ENCODE results near the gene POTEG.
"Not testable (repeated sequence)": the region's sequence is repeated elsewhere in the genome, so short reads cannot be mapped to it uniquely, and the experiment has no call there.

POTEG gene

GRCh38 chr14:19434241-19434640 lies at the start of gene POTEG:
Gene POTEG, minus strand, starts transcription at chr14:19434341. Its CDS starts 52 bp downstream, at chr14:19434289.
- not testable (repeated sequence) for H3K36me3 Mint-ChIP-seq (ENCODE audit: low read depth); H3K9me3 Mint-ChIP-seq; H3K27me3 Mint-ChIP-seq; H3K4me3 Mint-ChIP-seq; ATAC-seq; H3K27ac Mint-ChIP-seq; DNase-seq; H3K4me1 Mint-ChIP-seq

DNA sequence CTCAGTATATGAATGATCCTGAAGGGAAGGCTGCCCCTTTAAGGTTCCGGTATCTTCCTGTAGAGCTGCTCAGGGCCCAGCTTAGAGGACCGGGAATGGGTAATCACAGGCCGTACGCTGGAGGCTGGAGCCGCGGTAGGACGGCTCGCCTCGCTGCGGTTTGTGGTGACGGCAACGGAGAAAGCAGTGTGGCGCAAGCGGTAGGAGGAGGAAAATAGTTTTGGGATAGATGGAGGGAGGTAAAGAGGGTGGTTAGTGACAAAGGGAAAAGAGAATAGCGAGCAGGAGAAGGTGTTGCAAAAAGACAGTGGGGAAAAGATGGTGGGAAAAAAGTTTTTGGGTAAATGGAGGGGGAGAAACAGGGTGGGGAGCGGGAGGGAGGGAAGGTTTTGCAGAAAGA lies 48.0 kb upstream of the POTEG start:
- not testable (repeated sequence) for H3K9me3 Mint-ChIP-seq; H3K4me3 Mint-ChIP-seq; ATAC-seq; H3K36me3 Mint-ChIP-seq (ENCODE audit: low read depth); H3K4me1 Mint-ChIP-seq; DNase-seq; H3K27me3 Mint-ChIP-seq; H3K27ac Mint-ChIP-seq

DNA sequence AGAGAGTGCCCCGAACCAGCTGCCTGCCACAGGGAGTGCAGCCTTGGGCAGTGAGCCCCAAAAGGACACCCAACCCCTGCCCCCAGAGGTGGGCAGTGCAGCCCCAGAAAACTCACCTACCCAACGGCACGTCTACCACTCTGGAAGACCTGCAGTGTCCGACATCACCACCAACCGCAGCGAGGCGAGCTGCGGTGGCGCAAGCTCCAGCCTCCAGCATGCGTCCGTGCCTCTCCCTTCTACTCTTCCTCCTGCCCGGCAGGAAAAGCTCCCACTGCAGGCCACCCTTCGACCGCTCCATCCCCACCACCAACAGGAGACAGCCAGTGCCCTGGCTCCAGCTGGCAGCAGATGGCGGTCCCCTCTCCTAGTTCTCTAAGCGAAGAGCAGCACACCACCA lies 47.3 kb upstream of the POTEG start:
- H3K36me3 Mint-ChIP-seq (ENCODE audit: low read depth); H3K9me3 Mint-ChIP-seq; H3K4me3 Mint-ChIP-seq; H3K27ac Mint-ChIP-seq; ATAC-seq; DNase-seq; H3K27me3 Mint-ChIP-seq; H3K4me1 Mint-ChIP-seq: not testable (repeated sequence)

DNA sequence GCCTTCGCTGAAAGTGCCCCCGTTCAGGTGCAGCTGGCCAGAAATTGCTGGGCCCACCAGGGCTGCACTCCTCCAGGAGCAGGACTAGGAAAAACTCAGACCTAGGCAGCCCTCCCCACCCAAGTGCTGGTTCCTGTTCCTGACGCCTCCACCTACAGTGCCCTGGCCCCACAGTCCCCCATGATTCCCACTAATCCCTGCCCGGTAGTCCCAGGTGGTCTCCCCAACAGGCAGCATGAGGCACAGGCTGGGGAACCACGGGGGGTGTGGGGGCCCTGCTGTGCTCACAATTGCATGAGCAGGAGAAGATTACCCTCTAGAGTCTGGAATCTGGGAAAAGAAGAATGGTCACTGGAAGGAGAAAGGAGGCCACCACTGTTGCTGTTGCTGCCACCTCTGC lies 46.4 kb upstream of the POTEG start:
- not testable (repeated sequence) for H3K27me3 Mint-ChIP-seq; H3K4me3 Mint-ChIP-seq; H3K27ac Mint-ChIP-seq; H3K4me1 Mint-ChIP-seq; H3K36me3 Mint-ChIP-seq (ENCODE audit: low read depth); ATAC-seq; DNase-seq; H3K9me3 Mint-ChIP-seq

- not testable (repeated sequence) for ATAC-seq
Measured at GRCh38 chr14:19445761-19446160, 11.6 kb upstream of the POTEG start.

DNA sequence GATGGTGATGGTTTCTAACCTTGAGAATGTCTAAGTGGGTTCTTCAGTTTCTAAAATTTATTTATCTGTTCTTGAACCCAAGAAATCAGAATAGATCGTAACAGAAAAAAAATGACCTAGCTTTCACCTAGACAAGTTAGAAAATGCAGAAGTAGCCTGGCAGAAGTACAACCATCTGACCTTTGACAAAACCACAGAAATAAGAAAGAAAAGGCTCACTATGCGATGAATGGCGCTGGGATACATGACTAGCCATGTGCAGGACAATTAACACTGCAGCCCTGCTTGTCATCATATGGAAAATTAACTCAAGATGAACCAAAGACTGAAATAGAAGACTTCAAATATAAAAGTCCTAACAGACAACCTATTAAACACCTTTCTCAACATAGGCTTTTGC lies 5.7 kb upstream of the POTEG start:
- H3K27me3 Mint-ChIP-seq; H3K27ac Mint-ChIP-seq; DNase-seq; H3K4me1 Mint-ChIP-seq; ATAC-seq; H3K36me3 Mint-ChIP-seq (ENCODE audit: low read depth); H3K9me3 Mint-ChIP-seq; H3K4me3 Mint-ChIP-seq: not testable (repeated sequence)

More at GRCh38 chr14:19445761-19446160, 11.6 kb upstream of the POTEG start:
- not testable (repeated sequence) for H3K4me1 Mint-ChIP-seq; H3K27me3 Mint-ChIP-seq; H3K36me3 Mint-ChIP-seq (ENCODE audit: low read depth); H3K4me3 Mint-ChIP-seq; H3K27ac Mint-ChIP-seq; DNase-seq; H3K9me3 Mint-ChIP-seq

- H3K9me3 Mint-ChIP-seq, result not testable (repeated sequence)
Measured at GRCh38 chr14:19439219-19439618, 5.1 kb upstream of the POTEG start.

DNA sequence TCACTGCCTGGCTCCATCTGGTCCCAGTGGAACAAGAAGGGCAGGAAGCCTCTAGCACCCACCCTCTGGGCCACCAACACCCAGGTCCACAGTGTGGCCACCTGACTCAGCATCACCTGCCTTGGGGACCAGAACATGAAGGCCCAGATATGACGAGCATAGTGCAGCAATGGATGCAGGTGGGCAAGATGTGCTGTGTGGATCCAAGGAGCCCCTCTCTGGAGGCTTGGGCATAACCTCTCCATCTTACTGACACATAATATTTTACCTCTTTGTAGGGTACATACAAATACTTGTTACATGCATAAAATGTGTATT lies 2.9 kb upstream of the POTEG start:
- H3K4me3 Mint-ChIP-seq; H3K4me1 Mint-ChIP-seq; H3K36me3 Mint-ChIP-seq (ENCODE audit: low read depth); H3K27me3 Mint-ChIP-seq; DNase-seq; H3K27ac Mint-ChIP-seq; H3K9me3 Mint-ChIP-seq: not testable (repeated sequence)
- peak; percentile 37 for ATAC-seq

More at GRCh38 chr14:19439219-19439618, 5.1 kb upstream of the POTEG start:
- H3K27ac Mint-ChIP-seq; DNase-seq; H3K4me3 Mint-ChIP-seq; ATAC-seq; H3K4me1 Mint-ChIP-seq; H3K27me3 Mint-ChIP-seq; H3K36me3 Mint-ChIP-seq (ENCODE audit: low read depth): not testable (repeated sequence)

DNA sequence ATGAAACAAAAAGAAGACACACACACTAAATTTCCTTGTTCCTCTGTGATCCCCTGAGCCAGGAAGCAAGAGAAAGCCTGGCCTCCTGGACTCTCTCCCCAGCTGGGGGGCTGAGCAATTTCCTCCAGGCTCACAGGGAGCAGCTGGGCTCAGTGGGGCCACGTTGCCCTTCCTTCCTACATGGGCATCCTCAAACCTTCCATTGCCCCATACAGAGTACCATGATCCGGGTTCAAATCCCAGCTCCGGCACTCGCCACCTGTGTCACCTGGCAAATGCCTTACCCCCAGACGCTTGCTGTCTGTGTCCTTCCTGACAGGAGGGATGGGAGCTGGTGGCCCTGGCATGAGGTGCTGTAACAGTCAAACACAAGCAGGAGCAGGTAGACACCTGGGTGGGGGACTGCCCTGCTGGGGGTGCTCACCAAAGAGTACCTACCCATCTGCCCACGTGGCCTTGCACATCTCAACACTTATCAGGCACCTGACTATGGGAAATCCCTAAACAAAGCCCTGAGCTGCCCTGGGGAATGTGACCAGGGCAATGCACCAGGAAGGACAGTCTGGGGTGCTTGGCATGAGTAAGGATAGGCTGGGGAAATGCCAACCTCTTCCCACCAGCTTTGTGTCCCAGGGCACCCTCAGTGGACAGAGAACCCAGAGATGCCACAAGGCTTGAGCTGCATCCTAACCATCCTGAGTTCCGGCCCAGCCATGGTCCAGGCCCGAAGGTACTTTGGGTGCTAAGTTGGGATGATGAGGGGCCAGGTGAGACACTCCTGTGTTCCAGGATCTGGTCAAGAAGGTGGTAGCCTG lies 2.4 kb upstream of the POTEG start:
- peak; percentile 18 for ATAC-seq
- H3K4me3 Mint-ChIP-seq; H3K4me1 Mint-ChIP-seq; H3K27ac Mint-ChIP-seq; H3K36me3 Mint-ChIP-seq (ENCODE audit: low read depth); H3K9me3 Mint-ChIP-seq; DNase-seq; H3K27me3 Mint-ChIP-seq: not testable (repeated sequence)

- H3K27me3 Mint-ChIP-seq; H3K27ac Mint-ChIP-seq; H3K4me3 Mint-ChIP-seq; DNase-seq; ATAC-seq; H3K9me3 Mint-ChIP-seq; H3K4me1 Mint-ChIP-seq; H3K36me3 Mint-ChIP-seq (ENCODE audit: low read depth): not testable (repeated sequence)
Measured at GRCh38 chr14:19435852-19436251, 1.7 kb upstream of the POTEG start.

DNA sequence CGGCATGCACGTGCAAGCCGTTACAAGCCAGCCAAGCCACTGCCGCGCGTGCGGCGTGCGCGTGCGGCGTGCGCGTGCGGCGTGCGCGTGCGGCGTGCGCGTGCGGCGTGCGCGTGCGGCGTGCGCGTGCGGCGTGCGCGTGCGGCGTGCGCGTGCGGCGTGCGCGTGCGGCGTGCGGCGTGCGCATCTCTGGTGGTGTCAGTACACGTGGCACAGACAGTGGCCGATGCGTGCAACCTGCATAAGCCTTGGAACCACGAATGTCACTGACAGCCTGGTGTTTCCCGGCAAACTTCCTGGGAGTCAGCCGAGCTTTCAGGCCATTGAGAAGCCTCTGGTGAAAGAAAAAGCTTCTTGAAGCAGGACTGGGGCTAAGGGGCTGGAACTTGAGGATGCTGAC lies 750 bp upstream of the POTEG start:
- not testable (repeated sequence) for ATAC-seq; H3K36me3 Mint-ChIP-seq (ENCODE audit: low read depth); H3K9me3 Mint-ChIP-seq; H3K27me3 Mint-ChIP-seq; H3K4me3 Mint-ChIP-seq; H3K27ac Mint-ChIP-seq; DNase-seq; H3K4me1 Mint-ChIP-seq

DNA sequence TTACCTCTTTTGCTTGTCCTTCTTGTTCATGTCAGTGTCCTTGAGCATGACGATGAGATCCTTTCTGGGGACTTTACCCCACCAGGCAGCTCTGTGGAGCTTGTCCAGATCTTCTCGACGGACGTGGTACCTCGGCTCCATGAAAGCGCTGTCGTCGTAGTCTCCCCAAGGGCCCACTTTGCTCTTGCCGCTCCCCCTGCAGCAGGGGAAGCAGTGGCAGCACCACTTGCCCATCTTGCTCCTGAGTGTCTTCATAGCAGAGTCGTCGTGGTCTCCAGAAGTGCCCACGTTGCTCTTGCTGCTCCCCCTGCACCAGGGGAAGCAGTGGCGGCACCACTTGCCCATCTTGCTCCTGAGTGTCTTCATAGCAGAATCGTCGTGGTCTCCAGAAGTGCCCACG lies 376 bp downstream of the POTEG start:
- ATAC-seq; H3K9me3 Mint-ChIP-seq; H3K4me1 Mint-ChIP-seq; H3K27me3 Mint-ChIP-seq; H3K36me3 Mint-ChIP-seq (ENCODE audit: low read depth); H3K27ac Mint-ChIP-seq; DNase-seq; H3K4me3 Mint-ChIP-seq: not testable (repeated sequence)

- not testable (repeated sequence) for H3K4me1 Mint-ChIP-seq; H3K27me3 Mint-ChIP-seq; ATAC-seq; H3K9me3 Mint-ChIP-seq; H3K36me3 Mint-ChIP-seq (ENCODE audit: low read depth); H3K27ac Mint-ChIP-seq; H3K4me3 Mint-ChIP-seq; DNase-seq
Measured at GRCh38 chr14:19408519-19408918, 25.6 kb downstream of the POTEG start.

- not testable (repeated sequence) for H3K27ac Mint-ChIP-seq; ATAC-seq; H3K9me3 Mint-ChIP-seq; H3K4me1 Mint-ChIP-seq; DNase-seq; H3K27me3 Mint-ChIP-seq; H3K4me3 Mint-ChIP-seq; H3K36me3 Mint-ChIP-seq (ENCODE audit: low read depth)
Measured at GRCh38 chr14:19402097-19402496, 32.0 kb downstream of the POTEG start.

GRCh38 chr14:19394727-19395126 lies 39.4 kb downstream of the POTEG start:
- H3K4me3 Mint-ChIP-seq; H3K9me3 Mint-ChIP-seq; H3K27me3 Mint-ChIP-seq; H3K4me1 Mint-ChIP-seq; H3K36me3 Mint-ChIP-seq (ENCODE audit: low read depth); DNase-seq; H3K27ac Mint-ChIP-seq; ATAC-seq: not testable (repeated sequence)

- DNase-seq; H3K27ac Mint-ChIP-seq; H3K27me3 Mint-ChIP-seq; H3K4me3 Mint-ChIP-seq; H3K4me1 Mint-ChIP-seq; ATAC-seq; H3K36me3 Mint-ChIP-seq (ENCODE audit: low read depth); H3K9me3 Mint-ChIP-seq: not testable (repeated sequence)
Measured at GRCh38 chr14:19390230-19390629, 43.9 kb downstream of the POTEG start.
